ENCODE data around the gene NDNF.

NDNF gene

GRCh38 chr4:121070274-121070673 lies 2.1 kb downstream of the NDNF start:
- peak; percentile 41 for DNase-seq
- Histone ChIP-seq H3K36me3 (no peaks in the 10 kb centered on the region), H3K4me3 (ENCODE audit: low read depth, low read length) (peak overlapping the region; percentile 96), H3K27ac (no peak overlapping the region), H3K9me3 (ENCODE audit: severe bottlenecking) (peaks cover 3% of the 10 kb centered on the region), H3K27me3 (ENCODE audit: insufficient read depth, low read depth, severe bottlenecking) (peaks cover 2% of the 10 kb centered on the region)
- no peak for TF ChIP-seq CTCF (IDR thresholded peaks at IDR 0.05; ENCODE audit: low read depth, low read length)

GRCh38 chr4:121069430-121069829 lies 2.9 kb downstream of the NDNF start:
- Histone ChIP-seq H3K36me3 (no peaks in the 10 kb centered on the region), H3K9me3 (ENCODE audit: severe bottlenecking) (peaks cover 3% of the 10 kb centered on the region), H3K27me3 (ENCODE audit: insufficient read depth, low read depth, severe bottlenecking) (peaks cover 2% of the 10 kb centered on the region), H3K27ac (no peak overlapping the region), H3K4me3 (ENCODE audit: low read depth, low read length) (peak overlapping the region; percentile 96; the same call in 1 of the 2 replicates)
- no peak for DNase-seq
- no peak for TF ChIP-seq CTCF (IDR thresholded peaks at IDR 0.05; ENCODE audit: low read depth, low read length)

GRCh38 chr4:121064482-121064881 lies 7.9 kb downstream of the NDNF start:
- Histone ChIP-seq H3K36me3 (no peaks in the 10 kb centered on the region), H3K9me3 (ENCODE audit: severe bottlenecking) (no peaks in the 10 kb centered on the region), H3K27me3 (ENCODE audit: insufficient read depth, low read depth, severe bottlenecking) (no peaks in the 10 kb centered on the region), H3K27ac (no peak overlapping the region), H3K4me3 (ENCODE audit: low read depth, low read length) (no peak overlapping the region)
- no peak for TF ChIP-seq CTCF (IDR thresholded peaks at IDR 0.05; ENCODE audit: low read depth, low read length)
- DNase-seq, result no peak

- H3K36me3 ChIP-seq, result no peaks in the 10 kb centered on the region
- peak overlapping the region; percentile 18 for H3K4me3 ChIP-seq (ENCODE audit: low read depth, low read length)
- H3K9me3 ChIP-seq (ENCODE audit: severe bottlenecking), result no peaks in the 10 kb centered on the region
- DNase-seq, result no peak
- H3K27ac ChIP-seq, result no peak overlapping the region
- no peak for TF ChIP-seq CTCF (IDR thresholded peaks at IDR 0.05; ENCODE audit: low read depth, low read length)
- H3K27me3 ChIP-seq (ENCODE audit: insufficient read depth, low read depth, severe bottlenecking), result no peaks in the 10 kb centered on the region
Observed at GRCh38 chr4:121062521-121062920, 9.8 kb downstream of the NDNF start.

- no peaks in the 10 kb centered on the region for H3K27me3 ChIP-seq (ENCODE audit: insufficient read depth, low read depth, severe bottlenecking)
- no peak for TF ChIP-seq CTCF (IDR thresholded peaks at IDR 0.05; ENCODE audit: low read depth, low read length)
- DNase-seq, result no peak
- no peaks in the 10 kb centered on the region for H3K9me3 ChIP-seq (ENCODE audit: severe bottlenecking)
- no peak overlapping the region for H3K27ac ChIP-seq
- H3K4me3 ChIP-seq (ENCODE audit: low read depth, low read length), result peak overlapping the region; percentile 18
- H3K36me3 ChIP-seq, result no peaks in the 10 kb centered on the region
Observed at GRCh38 chr4:121061861-121062260, 10.5 kb downstream of the NDNF start.

GRCh38 chr4:121061215-121061614 lies 11.1 kb downstream of the NDNF start:
- Histone ChIP-seq H3K27ac (no peak overlapping the region), H3K9me3 (ENCODE audit: severe bottlenecking) (no peaks in the 10 kb centered on the region), H3K27me3 (ENCODE audit: insufficient read depth, low read depth, severe bottlenecking) (no peaks in the 10 kb centered on the region), H3K36me3 (no peaks in the 10 kb centered on the region), H3K4me3 (ENCODE audit: low read depth, low read length) (no peak overlapping the region)
- DNase-seq, result no peak
- no peak for TF ChIP-seq CTCF (IDR thresholded peaks at IDR 0.05; ENCODE audit: low read depth, low read length)
